HG02571 (cell line): ENCODE results near the gene FGD5.
"Not testable (repeated sequence)": the region's sequence is repeated elsewhere in the genome, so short reads cannot be mapped to it uniquely, and the experiment has no call there.

ENCODE experiments used
- ATAC-seq: cut with Tn5 transposase; IDR thresholded peaks from one replicate; pipeline ENCODE4 v1.9.1; 2021; ENCODE audit warnings: mild to moderate bottlenecking, moderate library complexity; ENCODE audit not compliant: unreplicated experiment

Gene FGD5

DNA sequence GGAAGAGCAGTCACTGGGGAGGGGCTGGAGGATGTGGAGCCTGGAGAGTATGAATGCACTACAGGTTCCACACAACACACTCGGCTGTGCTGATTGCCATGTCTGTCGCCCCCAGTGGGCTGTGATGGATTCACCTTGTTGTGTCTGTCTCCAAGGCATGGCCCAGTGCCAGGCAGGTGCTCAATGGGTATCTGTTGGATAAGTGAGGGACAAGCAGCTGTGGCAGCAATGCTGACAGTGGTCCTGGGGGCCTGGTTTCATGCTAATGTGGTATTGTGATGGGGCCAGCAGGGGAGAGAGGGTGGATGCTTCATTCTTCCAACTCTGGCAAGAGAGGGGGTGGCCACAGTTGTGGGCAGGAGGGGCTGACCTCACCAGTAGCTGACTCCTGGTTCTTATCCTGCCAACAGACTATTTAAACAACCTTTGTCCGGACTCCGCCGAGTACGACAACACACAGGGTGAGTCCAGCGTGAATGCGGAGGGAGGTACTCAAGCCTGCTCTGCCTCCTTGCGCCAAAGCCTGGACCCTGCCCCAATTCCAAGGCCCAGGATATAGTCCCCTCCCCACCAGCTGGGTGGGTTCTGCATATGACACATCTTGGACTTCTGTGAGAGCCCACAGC, 81.3 kb downstream of the FGD5 start:
- ATAC-seq = no peak

DNA sequence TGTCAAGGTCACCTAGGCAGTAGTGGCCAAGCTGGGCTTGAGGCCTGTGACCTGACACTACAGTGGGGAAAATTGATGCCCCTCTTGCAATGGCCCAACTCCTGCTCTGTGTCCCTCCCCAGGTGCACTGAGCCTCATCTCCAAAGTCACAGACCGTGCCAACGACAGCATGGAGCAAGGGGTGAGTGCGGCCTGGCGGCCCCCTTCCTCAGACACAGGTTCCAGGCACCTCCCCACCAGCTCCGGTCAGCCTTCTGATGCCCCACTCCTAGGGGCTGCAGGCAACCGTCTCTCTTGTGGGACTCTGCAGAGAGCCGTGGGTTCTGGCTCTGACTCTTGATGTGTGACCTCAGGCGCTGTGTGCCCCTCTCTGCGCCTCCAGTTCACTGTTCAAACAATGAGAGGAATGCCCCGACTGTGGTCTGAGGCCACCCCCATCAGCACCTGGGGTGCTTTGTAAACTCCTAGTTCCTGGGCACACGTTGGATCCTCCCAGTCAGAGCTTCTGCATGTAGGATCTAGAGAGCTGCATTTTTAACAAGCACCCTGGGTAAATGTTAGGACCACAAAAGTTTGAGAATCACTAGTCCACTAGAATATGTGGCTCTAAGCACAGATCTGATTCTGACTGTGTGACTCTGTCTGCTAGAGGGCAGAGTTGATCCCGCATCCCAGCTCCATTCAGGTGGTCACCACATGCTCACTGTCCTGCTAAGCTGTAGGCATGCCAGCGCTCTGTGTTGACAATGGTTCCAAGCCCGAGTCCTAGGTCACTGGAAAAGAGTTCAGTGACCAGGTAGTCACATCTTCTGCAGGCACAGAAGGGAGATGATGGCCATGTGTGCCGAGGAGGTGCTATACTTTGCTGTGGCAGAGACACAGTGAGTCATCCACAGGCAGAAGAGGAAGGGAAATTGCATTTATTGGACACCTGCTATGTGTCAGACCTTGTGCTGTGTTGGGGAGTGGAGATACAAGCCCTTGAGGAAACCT, 82.4 kb downstream of the FGD5 start:
- no peak for ATAC-seq

DNA sequence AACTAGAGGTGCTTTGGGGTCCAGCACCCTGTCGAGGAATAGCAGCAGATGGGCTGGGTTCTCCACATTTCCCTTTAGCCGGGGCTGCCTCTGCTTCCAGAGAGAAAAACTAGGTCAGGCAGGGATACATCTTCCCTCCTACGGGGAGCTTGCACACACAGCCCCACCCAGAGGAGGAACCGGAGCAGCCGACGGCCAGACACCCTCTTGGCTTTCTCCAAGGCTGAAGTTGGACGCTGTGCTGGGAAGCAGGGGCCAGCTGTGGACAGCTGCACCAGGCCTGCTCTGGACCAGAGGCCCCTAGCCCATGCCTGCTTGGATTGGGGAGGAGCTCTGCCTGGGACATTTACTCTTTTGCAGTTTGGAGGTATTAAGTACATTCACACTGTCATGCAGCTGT, 84.0 kb downstream of the FGD5 start:
- ATAC-seq = no peak

DNA sequence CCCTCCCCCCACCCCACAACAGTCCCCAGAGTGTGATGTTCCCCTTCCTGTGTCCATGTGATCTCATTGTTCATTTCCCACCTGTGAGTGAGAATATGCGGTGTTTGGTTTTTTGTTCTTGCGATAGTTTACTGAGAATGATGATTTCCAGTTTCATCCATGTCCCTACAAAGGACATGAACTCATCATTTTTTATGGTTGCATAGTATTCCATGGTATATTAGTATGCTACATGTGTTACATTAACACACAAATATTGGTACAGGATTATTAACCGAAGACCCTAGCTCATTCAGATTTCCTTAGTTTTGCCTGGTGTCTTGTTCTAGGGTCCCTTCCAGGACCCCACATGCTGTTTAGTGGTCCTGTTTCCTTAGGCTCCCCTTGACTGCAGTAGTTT, 84.7 kb downstream of the FGD5 start:
- not testable (repeated sequence) for ATAC-seq

DNA sequence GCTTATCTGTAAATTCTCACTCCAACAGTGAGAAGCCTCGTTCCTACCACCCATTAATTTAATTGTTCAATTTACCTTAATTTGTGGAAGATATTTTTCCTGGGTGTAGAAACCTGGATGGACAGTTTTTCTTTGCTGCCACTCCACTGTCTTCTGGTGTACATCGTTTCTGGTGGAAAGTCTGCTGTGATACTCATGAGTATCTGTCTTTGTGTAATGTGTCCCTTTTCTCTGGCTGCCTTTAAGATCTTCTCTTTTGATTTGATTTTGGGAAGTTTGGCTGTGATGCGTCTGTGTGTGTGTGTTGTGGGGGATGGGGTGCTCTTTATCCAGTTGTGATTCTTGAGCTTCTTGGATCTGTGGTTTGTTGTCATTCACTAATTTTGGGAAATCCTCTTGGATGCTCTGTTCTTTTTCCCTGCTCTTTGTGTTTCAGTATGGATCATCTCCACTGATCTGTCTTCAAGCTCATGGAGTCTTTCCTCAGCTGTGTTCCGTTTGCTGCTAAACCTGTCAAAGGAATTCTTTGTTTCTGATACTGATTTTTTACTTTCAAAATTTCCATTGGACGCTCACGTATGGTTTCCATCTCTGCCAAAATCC, 86.4 kb downstream of the FGD5 start:
- no peak for ATAC-seq

DNA sequence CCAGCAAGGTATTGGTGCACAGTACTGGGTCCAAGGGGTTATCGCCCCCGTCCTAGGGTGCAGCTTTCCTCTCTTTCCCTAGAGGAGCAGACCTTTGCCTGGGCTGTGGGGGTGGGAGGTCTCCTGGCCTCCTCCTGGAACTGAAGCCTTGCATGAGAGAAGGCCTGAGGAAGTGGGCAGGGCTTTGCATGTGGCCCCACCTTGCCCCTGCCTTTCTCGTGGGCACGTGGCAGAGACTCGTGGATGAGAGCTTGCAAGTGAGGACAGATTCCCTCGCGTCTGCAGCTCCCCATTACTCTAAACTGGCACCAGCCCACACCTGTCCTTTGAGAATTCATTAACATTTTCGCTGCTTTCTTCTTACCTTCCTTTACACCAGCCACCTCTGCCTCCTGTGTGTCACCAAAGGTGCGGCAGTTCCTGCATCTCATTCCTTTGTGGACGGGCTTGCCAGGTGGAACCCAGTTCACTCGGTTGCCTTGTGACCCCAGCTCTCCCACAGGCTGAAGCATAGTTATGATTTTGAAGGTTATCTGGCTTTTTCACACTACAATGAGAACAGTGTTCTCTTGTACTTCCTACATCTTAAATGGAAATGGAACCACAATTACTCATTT, 87.7 kb downstream of the FGD5 start:
- no peak for ATAC-seq

DNA sequence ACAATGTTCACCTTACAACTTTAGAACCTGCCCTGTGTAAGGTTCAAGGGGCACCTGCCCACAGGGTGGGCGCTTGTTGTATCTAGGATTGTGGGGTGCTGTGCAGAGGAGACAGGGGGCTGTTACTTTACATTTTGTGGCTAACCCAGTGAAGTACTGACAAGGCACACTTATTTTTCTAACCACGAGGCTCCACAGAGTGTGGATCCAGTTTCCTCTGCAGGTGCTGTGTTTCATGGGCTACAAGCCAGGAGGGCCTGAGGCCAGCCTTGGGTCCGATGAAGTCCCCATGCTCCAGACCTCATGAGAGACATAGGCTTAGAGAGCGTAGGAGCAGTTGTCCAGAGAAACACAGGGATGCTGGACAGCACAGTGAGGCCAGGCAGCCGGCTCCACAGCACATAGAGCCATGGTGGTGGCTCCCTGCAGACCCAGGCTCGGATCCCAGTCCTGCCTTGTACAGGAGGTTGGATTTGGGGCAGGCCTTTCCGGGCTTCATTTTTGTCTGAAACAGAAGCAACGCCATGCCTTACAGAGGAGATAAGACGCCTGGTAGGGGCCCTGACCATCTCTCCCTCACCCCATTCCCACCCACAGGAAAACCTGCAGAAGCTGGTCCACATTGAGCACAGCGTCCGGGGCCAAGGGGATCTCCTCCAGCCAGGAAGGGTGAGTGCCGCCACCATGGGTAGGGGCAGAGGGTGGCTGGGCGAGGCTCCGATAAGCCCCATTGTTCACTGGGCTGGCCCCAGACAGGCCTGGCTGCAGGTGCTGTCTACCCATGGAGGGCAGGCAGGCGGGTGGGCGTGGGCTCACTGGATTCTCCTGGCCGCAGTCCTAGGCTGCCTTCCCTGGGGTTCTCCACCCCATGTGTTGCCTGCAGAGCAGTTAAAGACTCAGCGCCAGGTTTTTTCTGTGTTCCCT, 88.5 kb downstream of the FGD5 start:
- ATAC-seq = no peak

DNA sequence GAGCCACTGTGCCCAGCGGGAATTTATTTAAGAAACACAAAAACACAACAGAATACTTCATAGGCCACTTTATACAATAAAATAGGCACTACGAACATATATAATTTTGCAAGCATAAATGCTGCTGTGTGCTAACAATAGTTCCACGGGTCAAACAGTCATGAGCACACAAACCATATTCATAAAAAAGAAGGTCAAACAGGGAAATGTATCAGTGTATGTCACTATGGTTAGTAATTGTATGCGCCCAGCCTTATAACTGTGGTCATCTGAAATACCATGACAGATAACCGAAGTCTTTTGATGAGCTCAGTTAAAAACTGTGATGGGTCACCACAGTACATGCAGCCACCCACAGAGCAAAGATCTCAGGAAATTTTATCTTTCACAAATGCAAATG, 90.5 kb downstream of the FGD5 start:
- ATAC-seq = no peak

DNA sequence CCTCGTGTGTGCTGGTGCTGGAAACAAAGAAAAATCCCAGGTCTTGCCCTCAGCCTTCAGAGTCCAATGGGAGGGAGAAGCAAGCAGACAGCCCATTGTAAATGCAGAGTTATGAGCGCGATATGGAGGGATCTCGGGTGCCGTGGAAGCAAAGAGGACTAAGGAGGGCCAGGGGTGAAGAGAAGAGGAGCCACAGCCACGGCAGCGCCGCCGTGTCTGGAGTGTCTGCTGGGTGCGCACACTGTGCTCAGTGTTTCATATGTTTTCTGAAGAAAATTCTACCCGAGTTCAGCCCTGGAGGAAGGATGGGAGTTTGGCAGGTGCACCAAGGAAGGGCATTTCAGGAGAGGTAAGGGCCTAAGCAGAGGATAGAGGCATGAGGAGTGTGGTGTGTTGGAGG, 92.9 kb downstream of the FGD5 start:
- ATAC-seq = no peak

DNA sequence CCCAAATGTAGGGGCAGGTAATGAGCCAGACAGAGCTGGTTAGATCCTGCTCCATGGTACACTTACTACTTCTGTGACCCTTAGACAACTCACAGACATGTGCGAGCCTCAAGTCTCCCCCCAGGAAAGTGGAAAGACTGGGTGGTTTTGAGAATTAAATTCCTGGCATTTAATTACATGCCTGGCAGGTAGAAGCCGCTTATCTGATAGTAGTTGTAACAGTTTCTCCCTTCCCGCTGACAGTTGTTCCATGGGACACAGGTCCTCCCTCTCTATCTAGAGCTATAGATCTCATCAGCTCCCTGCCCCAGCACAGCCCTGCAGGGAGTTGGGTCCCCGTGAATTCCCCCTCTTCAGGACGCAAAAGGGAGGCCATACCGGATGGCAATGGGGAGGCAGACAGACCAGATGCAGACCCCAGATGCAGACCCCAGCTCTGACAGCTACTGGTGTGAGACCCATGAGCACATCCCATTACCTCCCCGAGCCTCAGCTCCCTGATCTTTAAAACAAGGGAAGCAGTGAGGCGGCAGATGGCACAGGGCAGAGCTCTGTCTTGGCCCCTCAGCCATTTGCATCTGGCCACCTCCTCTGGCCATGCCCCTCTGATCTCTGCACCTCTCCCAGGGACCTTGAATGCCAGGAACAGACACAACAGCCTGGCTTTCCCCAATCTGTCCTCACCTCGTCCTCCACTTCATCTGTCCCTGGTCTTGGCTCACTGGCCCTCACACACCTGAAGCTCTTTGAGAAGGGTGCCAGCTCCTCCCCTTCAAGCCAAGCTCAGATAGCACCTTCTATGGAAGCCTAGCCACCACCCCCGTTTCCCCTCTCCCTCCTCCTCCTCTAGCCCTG, 94.5 kb downstream of the FGD5 start:
- no peak for ATAC-seq

DNA sequence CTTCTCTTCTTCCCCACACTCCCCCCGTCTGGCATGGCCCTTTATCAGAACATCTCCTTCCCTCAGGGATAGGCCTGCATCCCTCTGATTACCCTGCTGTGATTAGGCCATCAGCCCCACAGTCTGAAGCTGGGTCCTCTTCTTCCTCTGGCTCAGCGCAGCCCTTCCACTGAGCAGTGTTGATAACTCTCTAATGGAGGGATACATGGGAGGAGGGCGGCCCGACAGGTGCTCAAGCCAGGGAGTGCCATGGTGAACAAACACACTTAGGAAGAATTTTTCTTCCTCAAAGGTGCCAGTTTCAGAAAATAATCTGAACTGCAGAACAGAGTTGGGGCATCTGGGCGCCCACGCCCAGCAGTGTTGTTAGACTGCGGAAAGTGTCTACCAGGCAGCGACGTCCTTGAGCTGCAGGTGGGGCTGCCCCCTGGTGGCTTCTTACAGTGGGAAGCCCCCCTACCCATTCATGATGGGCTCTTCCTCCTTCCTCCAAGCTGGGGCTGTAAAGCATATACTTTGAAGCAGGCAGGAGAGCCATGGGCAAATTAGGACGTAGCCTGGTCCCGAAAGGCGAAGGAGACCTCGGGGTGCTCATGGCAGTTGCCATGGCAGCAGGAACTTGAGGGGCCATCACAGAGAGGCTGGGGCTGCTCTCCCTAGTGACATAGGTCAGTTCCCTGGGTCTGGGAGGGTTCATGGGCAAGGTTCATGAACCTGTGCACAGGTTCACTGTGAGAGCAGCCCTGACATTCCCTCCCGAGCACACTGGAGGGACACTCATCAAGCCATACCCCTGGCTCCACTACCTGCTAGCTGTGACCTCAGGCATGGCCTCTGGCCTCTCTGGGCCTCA, 95.4 kb downstream of the FGD5 start:
- ATAC-seq = no peak

DNA sequence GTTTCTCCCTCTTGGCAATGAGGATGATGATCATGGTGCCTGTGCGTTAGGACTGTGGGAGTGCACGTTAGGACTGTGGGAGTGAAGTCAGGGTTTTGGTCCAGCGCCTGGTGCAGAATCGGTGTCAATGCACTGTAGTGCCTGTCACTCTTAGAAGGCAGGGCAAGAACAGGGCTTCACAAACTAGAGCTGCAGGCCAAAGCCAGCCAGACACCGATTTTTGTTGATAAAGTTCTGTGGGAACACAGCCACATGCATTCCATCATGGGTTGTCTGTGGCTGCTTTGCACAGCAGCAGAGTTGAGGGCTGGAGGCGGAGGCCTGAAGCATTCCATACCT, 96.0 kb downstream of the FGD5 start:
- ATAC-seq = no peak

DNA sequence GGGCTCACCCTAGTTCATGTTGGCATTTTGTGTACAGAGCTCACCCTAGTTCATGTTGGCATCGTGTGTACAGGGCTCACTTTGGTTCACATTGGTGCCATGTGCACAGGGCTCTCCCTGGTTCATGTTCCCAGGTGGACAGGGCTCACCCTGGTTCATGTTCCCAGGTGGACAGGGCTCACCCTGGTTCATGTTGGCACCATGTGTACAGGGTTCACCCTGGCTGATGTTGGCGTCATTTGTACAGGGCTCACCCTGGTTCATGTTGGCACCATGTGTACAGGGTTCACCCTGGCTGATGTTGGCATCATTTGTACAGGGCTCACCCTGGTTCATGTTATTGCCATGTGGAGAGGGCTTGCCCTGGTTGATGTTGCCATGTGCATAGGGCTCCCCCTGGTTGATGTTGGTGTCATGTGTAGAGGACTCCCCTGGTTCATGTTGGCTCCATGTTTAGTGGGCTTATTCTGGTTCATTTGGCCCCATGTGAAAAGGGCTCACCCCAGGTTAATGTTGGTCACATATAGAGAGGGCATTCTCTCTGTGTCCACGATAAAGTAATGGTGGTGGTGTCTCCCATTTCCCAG, 97.0 kb downstream of the FGD5 start:
- ATAC-seq = no peak

DNA sequence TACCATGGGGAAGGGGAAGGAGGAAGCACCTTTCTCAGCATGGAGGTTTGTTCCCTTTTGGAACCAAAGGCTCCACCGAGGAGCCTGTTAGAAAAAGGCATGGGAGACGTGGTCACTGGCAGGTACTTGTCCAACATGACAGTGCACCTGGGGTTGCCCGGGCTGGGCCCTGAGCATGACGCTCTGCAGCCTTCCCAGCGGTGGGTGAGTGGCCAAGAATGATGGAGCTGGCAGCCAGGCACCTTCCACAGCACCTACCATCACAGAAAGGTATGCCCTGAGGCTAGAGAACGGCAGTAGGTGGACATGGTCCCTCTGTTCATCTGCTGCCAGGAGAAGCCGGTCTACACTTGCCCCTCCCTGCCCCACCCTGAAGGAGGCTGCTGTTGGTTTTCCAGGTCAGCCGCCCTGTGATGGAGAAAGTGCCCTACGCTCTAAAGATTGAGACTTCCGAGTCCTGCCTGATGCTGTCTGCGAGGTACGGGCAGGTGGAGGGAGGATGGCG, 99.6 kb downstream of the FGD5 start:
- no peak for ATAC-seq

DNA sequence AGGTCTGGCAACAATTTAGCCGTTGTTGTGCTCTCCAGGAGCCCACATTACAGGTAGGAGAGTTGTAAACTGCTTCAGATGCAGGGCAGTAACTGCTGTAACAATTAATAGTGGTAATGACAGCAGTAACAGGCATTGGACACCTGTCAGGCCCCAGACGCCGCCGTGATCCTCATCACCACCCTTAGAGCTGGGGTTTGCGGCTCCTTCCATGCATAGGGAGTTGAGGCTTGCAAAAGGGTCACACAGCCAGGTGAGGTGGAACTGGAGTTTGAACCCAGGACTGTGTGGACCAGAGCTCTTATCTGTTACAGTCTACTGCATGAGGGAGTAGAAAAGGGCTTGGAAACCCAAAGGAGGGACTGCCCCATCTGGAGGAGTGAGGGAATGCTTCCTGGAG, 101.8 kb downstream of the FGD5 start:
- no peak for ATAC-seq

DNA sequence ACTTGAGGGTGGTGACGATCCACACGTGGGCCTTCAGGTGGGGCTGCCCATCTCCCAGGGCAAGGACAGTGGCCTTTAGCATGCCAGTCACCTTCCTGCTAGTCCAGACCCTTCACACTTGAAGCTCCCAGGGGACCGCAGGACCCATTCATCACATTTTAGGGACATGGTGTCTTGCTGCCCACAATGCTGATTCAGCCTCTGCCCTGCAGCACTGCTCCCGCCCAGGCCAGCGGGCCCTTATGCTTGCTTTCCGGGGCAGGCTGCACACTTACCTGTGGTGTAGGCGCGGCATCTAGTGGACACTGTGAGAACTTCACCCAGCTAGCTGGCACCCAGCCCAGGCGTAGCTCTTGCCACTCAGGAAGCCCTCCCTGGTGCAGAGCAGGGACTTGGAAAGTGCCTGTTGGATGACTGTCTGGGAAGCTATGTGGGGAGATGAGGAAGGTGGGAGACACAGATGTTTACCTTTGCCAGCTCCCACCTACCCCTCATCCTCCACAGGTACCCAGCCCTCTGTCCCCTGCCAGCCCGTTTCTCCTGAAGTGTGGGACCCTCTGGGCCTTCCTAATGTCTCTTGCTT, 102.4 kb downstream of the FGD5 start:
- ATAC-seq = no peak

DNA sequence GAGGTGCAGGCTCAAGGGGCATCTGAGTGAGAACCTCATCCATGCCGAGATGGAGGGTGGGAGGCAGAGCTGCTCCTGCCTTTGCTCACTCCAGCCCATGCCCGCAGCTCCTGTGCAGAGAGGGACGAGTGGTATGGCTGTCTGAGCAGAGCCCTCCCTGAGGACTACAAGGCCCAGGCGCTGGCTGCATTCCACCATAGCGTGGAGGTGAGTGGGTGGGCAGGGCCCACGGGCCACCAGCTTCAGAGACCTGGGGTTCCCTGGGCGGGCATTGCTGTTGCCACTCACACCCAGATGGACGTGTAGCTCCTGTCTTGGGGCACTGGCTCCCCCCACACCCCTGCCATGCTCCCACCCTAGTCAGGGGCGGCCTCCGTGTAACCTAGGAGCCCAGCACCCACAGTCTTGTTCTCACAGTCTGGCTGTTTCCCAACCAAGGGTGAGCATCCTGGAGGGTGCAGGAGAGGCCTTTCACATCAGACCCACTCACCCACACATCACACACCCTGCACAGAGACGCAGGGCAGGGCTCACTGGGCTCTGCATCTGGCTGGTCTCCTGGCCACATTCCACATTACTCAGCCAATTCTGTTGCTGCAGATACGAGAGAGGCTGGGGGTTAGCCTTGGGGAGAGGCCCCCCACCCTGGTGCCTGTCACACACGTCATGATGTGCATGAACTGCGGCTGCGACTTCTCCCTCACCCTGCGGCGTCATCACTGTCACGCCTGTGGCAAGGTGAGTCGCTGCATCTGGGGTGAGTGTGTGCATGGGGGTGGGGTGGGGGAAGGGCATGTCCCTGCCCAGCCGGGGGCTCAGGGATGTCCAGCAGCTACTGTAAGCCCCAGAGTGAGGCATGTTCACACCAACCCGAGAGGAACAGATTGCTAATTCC, 103.3 kb downstream of the FGD5 start:
- ATAC-seq = no peak
